Measurements from ENCODE around the gene EIF2AK2.

DNA sequence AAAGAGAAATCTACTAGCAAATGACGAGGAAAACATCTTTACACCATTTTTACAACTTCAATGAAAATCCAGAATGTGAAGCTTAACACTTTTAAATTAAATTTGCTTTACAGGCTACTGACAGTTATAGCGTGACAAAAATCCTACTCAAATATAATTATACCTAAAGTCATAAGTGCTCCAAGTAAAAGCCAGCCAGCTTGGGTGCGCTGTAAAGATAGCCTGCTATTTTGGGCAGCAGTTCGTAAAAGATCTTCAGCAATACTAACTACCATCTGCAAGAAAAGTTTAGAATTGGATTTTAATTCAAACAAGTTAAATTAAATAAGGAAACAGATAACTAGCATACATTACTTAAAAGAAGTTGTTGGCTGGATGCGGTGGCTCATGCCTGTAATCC lies 95.0 kb downstream of the EIF2AK2 start:
- TF ChIP-seq, protein P1, sequence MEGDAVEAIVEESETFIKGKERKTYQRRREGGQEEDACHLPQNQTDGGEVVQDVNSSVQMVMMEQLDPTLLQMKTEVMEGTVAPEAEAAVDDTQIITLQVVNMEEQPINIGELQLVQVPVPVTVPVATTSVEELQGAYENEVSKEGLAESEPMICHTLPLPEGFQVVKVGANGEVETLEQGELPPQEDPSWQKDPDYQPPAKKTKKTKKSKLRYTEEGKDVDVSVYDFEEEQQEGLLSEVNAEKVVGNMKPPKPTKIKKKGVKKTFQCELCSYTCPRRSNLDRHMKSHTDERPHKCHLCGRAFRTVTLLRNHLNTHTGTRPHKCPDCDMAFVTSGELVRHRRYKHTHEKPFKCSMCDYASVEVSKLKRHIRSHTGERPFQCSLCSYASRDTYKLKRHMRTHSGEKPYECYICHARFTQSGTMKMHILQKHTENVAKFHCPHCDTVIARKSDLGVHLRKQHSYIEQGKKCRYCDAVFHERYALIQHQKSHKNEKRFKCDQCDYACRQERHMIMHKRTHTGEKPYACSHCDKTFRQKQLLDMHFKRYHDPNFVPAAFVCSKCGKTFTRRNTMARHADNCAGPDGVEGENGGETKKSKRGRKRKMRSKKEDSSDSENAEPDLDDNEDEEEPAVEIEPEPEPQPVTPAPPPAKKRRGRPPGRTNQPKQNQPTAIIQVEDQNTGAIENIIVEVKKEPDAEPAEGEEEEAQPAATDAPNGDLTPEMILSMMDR (conservative IDR thresholded peaks at IDR 0.05; ENCODE audit: low read depth in 2 of 2) = no peak
- no peak for TF ChIP-seq EZH2 (IDR thresholded peaks at IDR 0.05; ENCODE audit: low read depth, unreplicated experiment)
- no peak for TF ChIP-seq POLR2AphosphoS5 (IDR thresholded peaks at IDR 0.05; ENCODE audit: low read depth)
- TF ChIP-seq EZH2phosphoT487 (IDR thresholded peaks at IDR 0.05; ENCODE audit: unreplicated experiment) = no peak
